Pancreas (tissue), 10 donors: ENCODE results near the gene HIBADH. TPM values are rescaled to one million over a fixed set of nuclear protein-coding genes. Genes with fewer than 3 reads are reported as not detected.

Source experiments
- ATAC-seq, 4 donors: fragments of 200-7000 bp; cut with Tn5 transposase; one replicate each; pipeline versions ENCODE4 v1.8.0 to v1.9.1; 2020; ENCODE audit warnings: mild to moderate bottlenecking in 4 of 4, moderate library complexity in 4 of 4
- DNase-seq, 6 donors: peaks; one replicate each; pipeline ENCODE4 v3.0.0-alpha.2; 2020
- FAIRE-seq: peaks from 2 replicates; lab custom pipeline; 2012; peaks lifted over from hg19 to GRCh38; lab: Jason Lieb, UNC
- H3K27ac ChIP-seq, 4 donors: fragments of 200-600 bp; sonication (generic); 1 replicate in 3 of 4; 2 replicates in 1 of 4; pipeline versions ENCODE4 v1.5.0 to v1.8.0; 2020
- H3K27me3 ChIP-seq, 4 donors: fragments of 200-600 bp; one replicate each; pipeline ENCODE4 v1.8.0; 2021
- H3K36me3 ChIP-seq, 3 donors: fragments of 200-600 bp; sonication (generic) in 1 of 3; one replicate each; pipeline versions ENCODE4 v1.5.0 to v1.8.0; 2020 to 2021
- H3K4me1 ChIP-seq, 3 donors: fragments of 200-600 bp; one replicate each; pipeline ENCODE4 v1.8.0; 2021
- H3K4me3 ChIP-seq, 4 donors: fragments of 200-600 bp; sonication (generic) in 2 of 4; one replicate each; pipeline versions ENCODE4 v1.5.0 to v1.8.0; 2020 to 2021
- H3K9me3 ChIP-seq, 4 donors: fragments of 200-600 bp; one replicate each; pipeline ENCODE4 v1.8.0; 2021
- WGBS, 2 donors: extraction: QIAGEN DNeasy Blood & Tissue Kit; methylation state at CpG; one replicate each; pipeline ENCODE4 v1.1.7; 2013; 5-methylcytosine and 5-hydroxymethylcytosine counted together
- intact Hi-C, 3 donors: fragments of 100-400 bp; cut with DNase I; formaldehyde crosslinking; loops; one replicate each; pipeline versions ENCODE4 v1.11.1 to v1.14.2; 2022
- polyA plus RNA-seq, 2 donors: library from polyadenylated mRNA; stranded (reverse); fragments of 200-250 nt; gene quantifications; one replicate each; pipeline ENCODE4 v1.2.3, GENCODE V29; 2013
- total RNA-seq, 6 donors: library from RNA; stranded (reverse); fragmentation: NEBNext Ultra II Directional in 4 of 6; extraction: Animal tissue kit (Norgen Biotek cat#: 25700) in 4 of 6; gene quantifications; one replicate each; pipeline versions ENCODE4 v1.2.1 to v1.2.4, GENCODE V29; 2021 to 2023
- TF ChIP-seq, protein P1 (sequence below), 4 donors: fragments of 200-600 bp; sonication (generic) in 3 of 4; IDR thresholded peaks; one replicate each; pipeline versions ENCODE4 v1.5.0 to v1.8.0; 2021; ENCODE audit warnings: antibody characterized with exemption in 4 of 4
- donor health status: healthy with polysubstance abuse.
- donor health status: DM: no; HTN: no; CAD: no; lungs with moderate emphysema.
- donor health status: DM: no; HTN: no; CAD: no.
- donor health status: control.
- donor health status: control.
- donor health status: Bipolar disorder and iron deficiency.
- donor health status: DM: yes; HTN: yes; CAD: no.
- donor health status: DM: no; HTN: no; CAD: no.
- donor health status: DM: no; HTN: no; CAD: no.
- donor health status: DM: yes; HTN: yes; CAD: no.

HIBADH gene
- total and polyA plus RNA-seq, 8 donors = 10.2 to 23.3 (median 14.2) TPM

DNA sequence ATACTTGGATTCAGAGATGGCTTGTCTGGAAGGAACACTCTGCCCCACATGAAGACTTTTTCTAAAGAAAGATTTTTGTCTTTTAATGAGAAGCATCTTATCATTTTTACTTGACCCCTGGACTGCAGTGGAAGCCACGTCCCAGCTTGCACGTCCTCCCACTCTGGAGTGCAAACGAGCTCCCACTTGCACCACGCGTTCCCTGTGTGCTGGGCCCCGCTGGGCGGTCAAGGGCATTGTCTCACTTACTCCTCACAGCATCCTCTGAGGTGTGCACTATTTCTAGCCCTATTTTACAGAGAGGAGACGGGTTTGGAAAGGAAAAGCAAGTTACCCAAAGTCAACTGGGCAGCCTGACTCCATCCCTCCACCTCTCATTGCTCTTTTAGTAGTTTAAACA lies 175.2 kb downstream of the HIBADH start:
- H3K36me3 ChIP-seq = no peaks in the 10 kb centered on the region
- H3K27ac ChIP-seq = no peak overlapping the region
- H3K9me3 ChIP-seq = no peaks in the 10 kb centered on the region
- TF ChIP-seq, protein P1, sequence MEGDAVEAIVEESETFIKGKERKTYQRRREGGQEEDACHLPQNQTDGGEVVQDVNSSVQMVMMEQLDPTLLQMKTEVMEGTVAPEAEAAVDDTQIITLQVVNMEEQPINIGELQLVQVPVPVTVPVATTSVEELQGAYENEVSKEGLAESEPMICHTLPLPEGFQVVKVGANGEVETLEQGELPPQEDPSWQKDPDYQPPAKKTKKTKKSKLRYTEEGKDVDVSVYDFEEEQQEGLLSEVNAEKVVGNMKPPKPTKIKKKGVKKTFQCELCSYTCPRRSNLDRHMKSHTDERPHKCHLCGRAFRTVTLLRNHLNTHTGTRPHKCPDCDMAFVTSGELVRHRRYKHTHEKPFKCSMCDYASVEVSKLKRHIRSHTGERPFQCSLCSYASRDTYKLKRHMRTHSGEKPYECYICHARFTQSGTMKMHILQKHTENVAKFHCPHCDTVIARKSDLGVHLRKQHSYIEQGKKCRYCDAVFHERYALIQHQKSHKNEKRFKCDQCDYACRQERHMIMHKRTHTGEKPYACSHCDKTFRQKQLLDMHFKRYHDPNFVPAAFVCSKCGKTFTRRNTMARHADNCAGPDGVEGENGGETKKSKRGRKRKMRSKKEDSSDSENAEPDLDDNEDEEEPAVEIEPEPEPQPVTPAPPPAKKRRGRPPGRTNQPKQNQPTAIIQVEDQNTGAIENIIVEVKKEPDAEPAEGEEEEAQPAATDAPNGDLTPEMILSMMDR (IDR thresholded peaks at IDR 0.05) = no peak
- WGBS, 2 donors = 78 to 80% methylated on average over 8 of the region's 8 CpGs
- FAIRE-seq = no peak
- H3K27me3 ChIP-seq = no peaks in the 10 kb centered on the region
- intact Hi-C loops = no loop called here
- H3K4me3 ChIP-seq = no peak overlapping the region
- ATAC-seq = no peak
- DNase-seq = no peak
- no peaks in the 10 kb centered on the region for H3K4me1 ChIP-seq

DNA sequence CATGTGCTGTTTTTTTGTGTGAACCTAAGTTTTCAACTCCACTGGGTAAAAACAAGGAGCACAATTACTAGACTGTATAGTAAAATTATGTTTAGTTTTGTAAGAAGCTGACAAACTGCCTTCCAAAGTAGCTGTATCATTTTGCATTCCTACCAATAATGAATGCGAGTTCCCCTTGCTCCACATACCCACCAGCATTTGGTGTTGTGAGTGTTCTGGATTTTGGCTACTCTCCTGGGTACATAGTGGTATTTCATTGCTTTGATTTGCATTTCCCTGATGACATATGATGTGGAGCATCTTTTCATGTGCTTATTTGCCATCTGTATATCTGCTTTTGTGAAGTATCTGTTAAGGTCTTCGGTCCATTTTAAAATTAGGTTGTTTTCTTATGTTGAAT lies 178.2 kb downstream of the HIBADH start:
- H3K27me3 ChIP-seq = no peaks in the 10 kb centered on the region
- no peaks in the 10 kb centered on the region for H3K4me1 ChIP-seq
- intact Hi-C loops = no loop called here
- H3K4me3 ChIP-seq = no peak overlapping the region
- DNase-seq (no peak), ATAC-seq (no peak), FAIRE-seq (no peak)
- H3K36me3 ChIP-seq = no peaks in the 10 kb centered on the region
- 88 to 90% methylated on average over 2 of the region's 2 CpGs for WGBS, 2 donors
- TF ChIP-seq, protein P1 (IDR thresholded peaks at IDR 0.05) = no peak
- H3K27ac ChIP-seq = no peak overlapping the region
- H3K9me3 ChIP-seq = no peaks in the 10 kb centered on the region

DNA sequence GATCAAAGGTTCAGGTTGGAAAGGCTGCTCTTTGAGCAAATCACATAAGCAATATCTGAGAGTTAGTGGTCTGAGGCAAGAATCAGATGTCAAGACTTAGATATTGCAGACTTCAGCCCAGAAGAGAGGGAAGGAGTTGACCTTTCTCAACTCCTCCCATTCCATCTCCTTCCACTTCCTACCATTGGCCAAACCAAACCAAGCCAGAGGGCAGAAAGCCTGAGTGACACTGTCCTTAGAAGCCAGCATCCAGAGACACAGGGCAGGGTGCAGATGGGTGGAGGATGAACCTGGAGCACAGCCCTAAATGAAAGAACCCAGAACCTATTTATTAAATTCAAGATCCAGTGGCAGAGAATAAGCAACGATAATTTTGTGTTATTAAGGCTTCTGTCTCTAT lies 180.5 kb downstream of the HIBADH start:
- no peaks in the 10 kb centered on the region for H3K27me3 ChIP-seq
- ATAC-seq (no peak), DNase-seq (no peak), FAIRE-seq (no peak)
- 68 to 74% methylated on average over 1 of the region's 1 CpG for WGBS, 2 donors
- TF ChIP-seq, protein P1 (IDR thresholded peaks at IDR 0.05) = no peak
- no peaks in the 10 kb centered on the region for H3K9me3 ChIP-seq
- H3K36me3 ChIP-seq = no peaks in the 10 kb centered on the region
- no peaks in the 10 kb centered on the region for H3K4me1 ChIP-seq
- no peak overlapping the region for H3K27ac ChIP-seq
- intact Hi-C loops = no loop called here
- H3K4me3 ChIP-seq = no peak overlapping the region

DNA sequence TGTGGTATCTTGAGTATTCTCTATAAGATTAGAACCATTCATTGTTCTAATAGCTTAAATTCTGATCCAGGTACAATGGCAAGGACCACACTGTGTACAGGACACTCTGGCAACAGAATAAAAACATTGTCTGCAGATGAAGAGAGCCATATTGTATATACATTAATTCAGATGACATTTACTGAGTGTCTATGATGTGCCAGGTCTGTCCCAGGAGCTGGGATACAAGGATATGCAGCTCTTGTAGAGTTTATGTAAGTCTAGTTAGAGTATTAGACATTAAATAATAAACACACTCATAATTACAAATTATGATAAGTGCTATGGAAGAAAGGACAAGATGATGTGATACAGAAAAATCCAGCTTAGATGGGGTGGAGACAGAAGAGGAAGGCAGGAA lies 184.1 kb downstream of the HIBADH start:
- H3K4me1 ChIP-seq = no peaks in the 10 kb centered on the region
- intact Hi-C loops = no loop called here
- DNase-seq (no peak), ATAC-seq (no peak), FAIRE-seq (no peak)
- no peaks in the 10 kb centered on the region for H3K9me3 ChIP-seq
- H3K4me3 ChIP-seq = no peak overlapping the region
- no peaks in the 10 kb centered on the region for H3K27me3 ChIP-seq
- no peaks in the 10 kb centered on the region for H3K36me3 ChIP-seq
- no peak overlapping the region for H3K27ac ChIP-seq
- TF ChIP-seq, protein P1 (IDR thresholded peaks at IDR 0.05) = no peak

DNA sequence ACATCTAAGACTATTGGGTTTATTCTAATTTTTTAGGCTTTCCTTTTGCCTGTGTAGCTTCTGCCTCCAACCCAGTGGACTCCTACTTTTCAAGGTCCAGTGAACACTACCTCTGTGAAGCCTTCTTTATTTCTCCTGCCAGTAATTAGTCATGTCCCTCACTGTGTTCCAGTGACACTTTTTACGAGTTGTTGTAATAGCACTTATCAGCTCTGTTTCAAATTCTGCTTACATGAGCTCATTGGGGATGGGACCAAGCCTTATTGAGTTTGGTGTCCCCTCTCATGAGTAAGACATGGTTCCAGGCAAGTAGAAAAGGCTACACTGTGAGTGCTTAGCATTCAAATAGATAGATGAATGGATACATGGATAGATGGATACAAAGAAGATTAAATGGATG lies 184.6 kb downstream of the HIBADH start:
- Histone ChIP-seq H3K27me3 (no peaks in the 10 kb centered on the region), H3K4me3 (no peak overlapping the region), H3K36me3 (no peaks in the 10 kb centered on the region), H3K4me1 (no peaks in the 10 kb centered on the region), H3K9me3 (no peaks in the 10 kb centered on the region), H3K27ac (no peak overlapping the region)
- FAIRE-seq (no peak), DNase-seq (no peak), ATAC-seq (no peak)
- TF ChIP-seq, protein P1 (IDR thresholded peaks at IDR 0.05) = no peak
- 25 to 38% methylated on average over 1 of the region's 1 CpG for WGBS, 2 donors
- intact Hi-C loops = no loop called here
